ENCODE results near the gene KIF5B.

DNA sequence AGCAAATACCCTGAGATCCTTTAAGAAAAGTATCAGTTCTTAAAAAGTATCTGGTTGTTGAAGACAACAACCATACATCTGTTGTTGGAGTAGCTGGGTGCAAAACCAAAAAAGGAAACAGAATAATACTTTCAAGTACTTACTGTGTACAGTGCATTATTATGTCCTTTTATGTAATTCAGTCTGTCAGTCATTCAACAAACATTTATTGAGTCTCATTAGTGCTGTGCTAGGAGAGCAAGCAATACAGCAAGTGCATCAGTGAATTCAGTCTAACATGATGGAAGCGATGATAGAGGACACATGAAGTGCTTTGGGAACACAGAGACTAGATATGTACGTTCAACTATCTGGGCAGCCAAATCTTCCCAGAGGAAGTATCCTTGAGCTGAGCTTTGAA lies 37.4 kb upstream of the KIF5B start:
- TF ChIP-seq CTCF (IDR thresholded peaks at IDR 0.05): no peak
- no peak for TF ChIP-seq EZH2 (IDR thresholded peaks at IDR 0.05; ENCODE audit: borderline replicate concordance, insufficient read depth, low read depth, low read length, poor library complexity, severe bottlenecking)
